Small intestine (tissue), 7 donors: ENCODE measurements around the gene RNU1-4. TPM values are rescaled to one million over a fixed set of nuclear protein-coding genes. Genes with fewer than 3 reads are reported as not detected.
"Not testable (repeated sequence)": the region's sequence is repeated elsewhere in the genome, so short reads cannot be mapped to it uniquely, and the experiment has no call there.

Experiments
- DNase-seq, 2 donors: peaks; one replicate each; pipeline versions ENCODE4 v3.0.0 to v3.0.0-alpha.2; 2013
- FAIRE-seq: peaks from 2 replicates; lab custom pipeline; 2012; peaks lifted over from hg19 to GRCh38; lab: Jason Lieb, UNC
- H3K27ac ChIP-seq, 3 donors: one replicate each; pipeline ENCODE4 v1.5.1; 2013; ENCODE audit warnings: low read length in 2 of 3, mild to moderate bottlenecking in 2 of 3, control low read depth in 1 of 3, inconsistent platforms in 1 of 3, low read depth in 1 of 3, moderate library complexity in 1 of 3
- H3K27me3 ChIP-seq, 3 donors: one replicate each; pipeline ENCODE4 v1.6.1; 2013; ENCODE audit warnings: low read length in 3 of 3, inconsistent platforms in 1 of 3; ENCODE audit not compliant: control insufficient read depth in 3 of 3, insufficient read depth in 3 of 3
- H3K36me3 ChIP-seq, 3 donors: one replicate each; pipeline ENCODE4 v1.6.1; 2013; ENCODE audit warnings: low read length in 3 of 3, inconsistent platforms in 1 of 3, low read depth in 1 of 3, mild to moderate bottlenecking in 1 of 3, moderate library complexity in 1 of 3; ENCODE audit not compliant: control insufficient read depth in 3 of 3, insufficient read depth in 2 of 3
- H3K4me1 ChIP-seq, 3 donors: one replicate each; pipeline ENCODE4 v1.6.1; 2013; ENCODE audit warnings: low read length in 2 of 3, inconsistent platforms in 1 of 3, low read depth in 1 of 3, mild to moderate bottlenecking in 1 of 3, moderate library complexity in 1 of 3; ENCODE audit not compliant: control insufficient read depth in 3 of 3, insufficient read depth in 2 of 3
- H3K4me3 ChIP-seq, 3 donors: one replicate each; pipeline ENCODE4 v1.5.1; 2013; ENCODE audit warnings: low read length in 3 of 3, control low read depth in 1 of 3, inconsistent platforms in 1 of 3, low read depth in 1 of 3, mild to moderate bottlenecking in 1 of 3, moderate library complexity in 1 of 3
- H3K9me3 ChIP-seq, 2 donors: one replicate each; pipeline ENCODE4 v1.6.1; 2013; ENCODE audit warnings: low read depth in 1 of 2, low read length in 1 of 2; ENCODE audit not compliant: control insufficient read depth in 2 of 2, insufficient read depth in 1 of 2
- WGBS, 3 donors: extraction: QIAGEN DNeasy Blood & Tissue Kit; methylation state at CpG; one replicate each; pipeline ENCODE4 v1.1.7; 2013; 5-methylcytosine and 5-hydroxymethylcytosine counted together
- polyA plus RNA-seq, 4 donors: library from polyadenylated mRNA; stranded (reverse) in 3 of 4; unstranded in 1 of 4; fragments of 200-250 nt in 3 of 4; fragments of 120-200 nt in 1 of 4; gene quantifications; one replicate each; pipeline versions ENCODE4 v1.2.1 to v1.2.3, GENCODE V29; 2013
- donor health status: healthy with polysubstance abuse.
- donor health status: control.
- donor health status: control.
- donor health status: Bipolar disorder and iron deficiency.
- donor health status: healthy.

The RNU1-4 gene
- polyA plus RNA-seq, 4 donors, result not detected

GRCh38 chr1:16697152-16697551 lies 43.2 kb upstream of the RNU1-4 start:
- DNase-seq, H3K9me3 ChIP-seq, H3K27me3 ChIP-seq, H3K4me1 ChIP-seq, H3K36me3 ChIP-seq, H3K4me3 ChIP-seq, FAIRE-seq, H3K27ac ChIP-seq: not testable (repeated sequence)
- 8 to 50% (median 26%) methylated on average over 2 to 3 of the region's 7 CpGs for WGBS, 3 donors

GRCh38 chr1:16699440-16699839 lies 40.9 kb upstream of the RNU1-4 start:
- H3K27ac ChIP-seq, FAIRE-seq, H3K36me3 ChIP-seq, DNase-seq, H3K4me1 ChIP-seq, H3K9me3 ChIP-seq, H3K4me3 ChIP-seq, H3K27me3 ChIP-seq: not testable (repeated sequence)
- 12 to 41% (median 19%) methylated on average over 22 to 46 of the region's 52 CpGs for WGBS, 3 donors

- not testable (repeated sequence) for DNase-seq, H3K4me1 ChIP-seq, H3K27ac ChIP-seq, H3K4me3 ChIP-seq, H3K27me3 ChIP-seq, FAIRE-seq, H3K9me3 ChIP-seq, H3K36me3 ChIP-seq
- WGBS, 3 donors, result 0 to 8% methylated on average over 5 to 10 of the region's 57 CpGs; no CpG with 5 or more reads in 1 of the 3 donors
Observed at GRCh38 chr1:16700138-16700895, 40.0 kb upstream of the RNU1-4 start.

- not testable (repeated sequence) for H3K4me3 ChIP-seq, H3K36me3 ChIP-seq, FAIRE-seq, DNase-seq, H3K4me1 ChIP-seq, H3K27ac ChIP-seq, H3K27me3 ChIP-seq, H3K9me3 ChIP-seq
- 4% methylated on average over 9 of the region's 37 CpGs; no CpG with 5 or more reads in 2 of the 3 donors for WGBS, 3 donors
Observed at GRCh38 chr1:16701189-16701588, 39.1 kb upstream of the RNU1-4 start.

- H3K36me3 ChIP-seq, H3K27ac ChIP-seq, H3K27me3 ChIP-seq, H3K4me3 ChIP-seq, FAIRE-seq, DNase-seq, H3K4me1 ChIP-seq, H3K9me3 ChIP-seq: not testable (repeated sequence)
- WGBS, 3 donors, result 73 to 78% methylated on average over 2 to 4 of the region's 5 CpGs; no CpG with 5 or more reads in 1 of the 3 donors
Observed at GRCh38 chr1:16702280-16702679, 38.0 kb upstream of the RNU1-4 start.

- H3K4me1 ChIP-seq, H3K9me3 ChIP-seq, H3K27ac ChIP-seq, H3K36me3 ChIP-seq, DNase-seq, H3K27me3 ChIP-seq, H3K4me3 ChIP-seq, FAIRE-seq: not testable (repeated sequence)
- 0 to 20% methylated on average over 1 of the region's 7 CpGs; no CpG with 5 or more reads in 1 of the 3 donors for WGBS, 3 donors
Observed at GRCh38 chr1:16703141-16703540, 37.2 kb upstream of the RNU1-4 start.

GRCh38 chr1:16703602-16704001 lies 36.7 kb upstream of the RNU1-4 start:
- H3K27ac ChIP-seq, H3K36me3 ChIP-seq, H3K27me3 ChIP-seq, H3K9me3 ChIP-seq, H3K4me1 ChIP-seq, H3K4me3 ChIP-seq, DNase-seq, FAIRE-seq: not testable (repeated sequence)
- 10 to 41% (median 26%) methylated on average over 2 to 3 of the region's 5 CpGs for WGBS, 3 donors

- H3K4me3 ChIP-seq, H3K4me1 ChIP-seq, H3K36me3 ChIP-seq, DNase-seq, H3K27ac ChIP-seq, H3K27me3 ChIP-seq, FAIRE-seq, H3K9me3 ChIP-seq: not testable (repeated sequence)
- 46 to 73% (median 53%) methylated on average over 5 to 6 of the region's 13 CpGs for WGBS, 3 donors
Observed at GRCh38 chr1:16704076-16704475, 36.2 kb upstream of the RNU1-4 start.
